Measurements from ENCODE around the gene NCKAP5.

NCKAP5 gene

DNA sequence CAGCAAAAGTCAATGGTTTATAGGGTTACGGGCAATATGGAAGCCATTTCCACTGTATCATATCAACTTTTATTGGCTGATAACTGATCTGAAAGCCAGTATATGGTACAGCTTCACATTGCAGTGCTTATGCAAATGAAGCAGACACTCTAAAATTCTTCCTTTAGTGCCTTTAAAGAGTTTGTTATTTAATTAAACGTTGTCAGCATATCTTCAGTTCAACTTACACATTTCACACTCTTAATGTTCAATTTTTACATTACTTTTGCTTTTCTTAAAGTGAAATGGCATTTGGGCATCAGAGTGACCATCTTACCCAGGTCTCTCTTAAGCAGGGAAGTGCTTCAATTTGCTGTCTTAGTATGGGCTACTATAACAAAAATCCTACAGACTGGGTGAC lies 420.1 kb downstream of the NCKAP5 start:
- no peak for DNase-seq (ENCODE audit: low spot score)

DNA sequence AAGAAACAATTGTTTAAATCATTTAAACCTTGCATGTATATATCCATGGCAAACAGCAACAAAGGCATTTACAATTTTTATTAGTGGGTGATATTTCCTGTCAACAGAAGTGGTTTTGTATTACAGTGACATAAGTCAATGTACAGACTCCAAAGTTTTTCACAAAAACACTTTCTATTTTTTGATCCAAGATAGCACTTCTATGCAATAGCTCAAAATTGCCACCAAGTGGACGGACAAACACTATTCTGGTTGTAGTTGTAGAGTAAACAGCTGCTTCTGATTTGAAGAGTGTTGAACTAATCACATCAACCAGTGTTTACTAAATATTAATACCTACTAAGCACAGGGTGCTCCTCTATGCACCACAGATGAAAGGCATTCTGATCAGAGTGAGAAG lies 421.4 kb downstream of the NCKAP5 start:
- DNase-seq (ENCODE audit: low spot score), result no peak

DNA sequence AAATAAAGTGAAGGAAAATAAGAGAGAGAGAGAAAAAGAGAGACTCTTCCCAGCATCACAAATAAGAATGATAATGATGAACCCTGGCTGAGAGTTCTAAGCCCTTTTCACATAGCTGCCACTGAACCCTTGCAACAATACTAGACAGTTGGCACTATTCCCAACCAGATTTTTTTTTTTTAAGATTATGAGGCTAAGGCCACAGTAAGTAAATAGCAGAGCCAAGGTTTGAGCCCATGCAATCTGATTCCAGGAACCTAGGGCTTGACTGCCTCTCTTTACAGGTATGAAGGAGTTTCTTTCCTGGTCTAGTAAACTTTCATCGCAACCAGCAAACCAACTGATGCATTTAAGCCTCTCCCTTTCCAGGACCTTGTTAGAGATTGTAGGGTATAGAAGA lies 424.6 kb downstream of the NCKAP5 start:
- no peak for DNase-seq (ENCODE audit: low spot score)

DNA sequence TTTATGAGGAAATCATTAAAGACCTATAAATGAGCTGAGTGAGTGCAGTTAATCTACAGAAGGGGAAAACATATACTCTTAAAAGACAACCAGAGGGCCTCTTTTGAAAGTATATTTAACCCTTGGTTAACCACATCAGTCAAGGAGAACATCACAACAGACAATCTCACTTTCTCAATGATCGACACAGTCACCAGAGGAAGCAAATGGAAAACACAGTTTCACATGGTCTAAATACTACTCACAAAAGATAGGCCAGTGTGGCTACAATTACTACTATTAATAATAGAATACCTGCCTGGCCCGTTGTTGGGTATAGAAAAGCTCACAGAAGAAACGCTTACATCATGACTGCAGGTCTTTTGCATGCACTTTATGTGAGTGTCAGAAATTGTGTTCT lies 426.2 kb downstream of the NCKAP5 start:
- no peak for DNase-seq (ENCODE audit: low spot score)

DNA sequence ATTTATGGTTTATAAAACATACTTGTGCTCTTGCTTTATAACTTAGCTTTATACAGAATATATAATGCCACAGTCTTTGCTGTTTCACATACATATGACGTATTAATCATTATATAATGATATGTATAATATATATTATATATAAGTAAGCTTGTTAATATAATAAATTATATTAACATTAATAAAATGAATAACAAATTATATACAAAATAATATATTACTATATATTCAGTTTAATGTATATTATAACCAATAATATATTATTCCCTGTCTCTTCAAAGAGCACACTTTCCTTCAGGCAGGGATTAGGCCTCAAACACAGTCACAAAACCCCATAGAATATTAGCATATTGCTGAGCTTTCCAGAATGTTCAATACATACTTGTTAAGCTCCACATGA lies 427.6 kb downstream of the NCKAP5 start:
- DNase-seq (ENCODE audit: low spot score), result no peak

DNA sequence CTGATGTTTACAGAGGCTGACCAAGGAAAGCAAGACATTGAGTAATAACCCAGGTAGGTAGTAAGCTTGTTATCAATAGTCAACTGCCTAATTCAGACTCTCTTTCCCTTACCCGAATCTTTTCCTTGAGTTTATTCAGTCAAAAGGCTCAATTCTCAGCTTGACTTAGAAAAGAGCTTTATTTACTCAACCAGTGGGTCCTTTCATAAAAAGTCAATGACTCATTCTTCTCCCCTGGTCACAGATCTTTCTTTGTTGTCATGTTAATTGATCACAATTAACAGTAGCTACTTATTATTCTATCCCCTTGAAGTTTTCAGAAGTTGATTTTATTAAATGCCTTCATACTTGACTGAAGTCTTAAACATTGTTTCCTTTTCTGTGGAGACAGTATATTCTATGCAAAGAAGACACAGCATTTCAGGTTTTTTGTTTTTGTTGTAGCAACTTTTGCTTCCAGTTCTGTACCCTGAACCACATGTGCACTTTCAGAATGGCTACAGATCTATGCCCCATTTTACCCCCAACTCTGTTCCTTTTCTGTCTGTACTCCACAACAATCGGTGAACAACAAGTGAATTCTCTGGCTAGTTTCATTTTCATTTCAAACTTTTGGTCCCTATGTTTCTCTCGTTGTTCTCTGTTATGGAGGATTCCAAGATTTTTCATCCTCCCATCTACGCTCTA lies 428.3 kb downstream of the NCKAP5 start:
- DNase-seq (ENCODE audit: low spot score), result no peak

DNA sequence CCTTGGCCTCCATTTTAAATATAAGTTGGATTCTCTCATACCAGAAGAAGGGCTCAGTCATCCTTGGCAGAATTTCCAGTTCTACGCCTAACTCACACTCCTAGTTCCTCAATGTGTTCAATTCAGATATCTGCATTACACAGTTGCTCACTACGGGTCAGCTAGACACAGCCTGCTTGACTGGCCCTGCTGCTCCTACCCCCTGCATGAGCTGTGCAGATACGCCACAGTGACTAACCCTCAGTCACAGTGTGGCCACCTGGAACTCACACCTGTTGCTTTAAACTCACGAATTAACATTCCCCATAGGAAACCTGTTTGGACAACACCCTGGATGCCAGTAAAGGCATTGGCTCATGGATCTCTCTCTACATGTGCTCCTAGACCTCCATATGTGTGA lies 429.6 kb downstream of the NCKAP5 start:
- DNase-seq (ENCODE audit: low spot score), result no peak

DNA sequence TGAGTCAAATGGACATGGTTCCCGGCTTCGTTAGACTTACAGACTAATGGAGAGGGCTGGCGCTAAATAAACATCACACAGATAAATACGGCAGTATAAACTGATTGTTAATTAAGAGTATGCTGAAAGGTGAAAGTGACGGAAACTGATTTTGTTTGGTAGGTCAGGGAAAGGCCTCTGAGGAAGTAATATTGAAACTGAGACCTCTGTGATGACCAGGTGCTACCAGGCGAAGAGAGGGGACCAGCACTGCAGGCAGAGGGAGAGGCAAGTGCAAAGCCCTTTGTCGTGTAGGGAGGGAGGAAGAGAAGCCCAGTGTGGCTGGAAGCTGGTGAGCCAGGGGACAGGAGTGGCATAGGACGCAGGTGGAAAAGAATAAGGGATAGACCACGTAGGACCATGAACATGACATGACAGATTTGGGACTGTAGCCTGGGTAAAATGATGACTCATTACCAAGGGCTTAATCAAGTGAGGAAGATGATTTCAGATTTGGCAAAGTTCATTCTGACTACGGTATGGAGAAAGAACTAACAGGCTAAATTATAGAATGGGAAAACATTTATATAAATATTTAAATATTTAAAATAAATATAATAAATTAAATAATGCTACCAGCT lies 433.1 kb downstream of the NCKAP5 start:
- no peak for DNase-seq (ENCODE audit: low spot score)

DNA sequence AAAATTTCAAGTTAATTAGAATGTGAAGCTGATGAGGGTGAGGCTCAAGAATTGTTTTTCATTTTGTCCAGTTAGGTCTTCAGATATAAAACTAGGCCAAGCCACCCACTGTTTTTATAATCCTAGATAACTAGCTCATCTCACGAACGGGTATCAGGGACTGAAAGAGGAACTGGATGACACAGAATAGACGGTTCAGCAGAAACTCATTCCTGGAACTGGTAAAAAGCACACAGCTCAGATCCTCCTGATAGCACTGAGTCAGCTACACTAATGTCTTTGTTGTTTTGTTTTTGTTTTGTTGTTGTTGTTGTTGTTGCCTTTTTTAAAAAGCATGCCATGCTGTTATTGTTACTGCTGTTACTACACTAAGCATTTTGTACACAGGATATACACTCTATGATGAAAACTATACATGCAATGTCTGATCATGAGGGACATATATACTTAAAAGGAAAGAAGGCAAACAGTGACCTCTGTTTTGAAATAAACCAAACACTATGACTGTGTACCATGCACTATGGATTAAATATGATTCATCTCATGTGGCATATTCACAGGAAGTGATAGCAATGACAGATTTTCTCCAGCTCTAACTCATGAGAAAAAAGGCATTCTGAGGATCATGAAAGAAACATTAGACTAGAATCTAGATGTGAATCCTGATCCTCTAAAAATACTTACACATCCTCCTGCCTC lies 437.6 kb downstream of the NCKAP5 start:
- no peak for DNase-seq (ENCODE audit: low spot score)

DNA sequence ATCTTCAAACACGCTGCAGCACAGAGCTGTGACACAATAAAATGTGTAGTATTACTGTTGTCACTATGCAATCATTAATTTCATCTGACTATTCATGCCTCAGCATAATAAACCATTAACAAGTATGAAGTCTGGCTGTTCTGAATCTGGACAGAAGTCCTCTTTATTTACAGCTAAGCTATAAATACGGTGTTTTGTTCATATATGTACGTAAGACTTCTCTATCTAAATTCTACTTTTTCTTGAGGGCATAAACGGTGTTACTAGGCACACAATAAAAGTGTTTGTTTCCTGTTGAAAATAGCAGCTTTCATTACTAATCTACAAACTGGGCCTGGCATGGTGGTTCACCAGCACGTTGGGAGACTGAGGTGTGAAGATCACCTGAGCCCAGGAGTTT lies 443.8 kb downstream of the NCKAP5 start:
- DNase-seq (ENCODE audit: low spot score), result no peak

DNA sequence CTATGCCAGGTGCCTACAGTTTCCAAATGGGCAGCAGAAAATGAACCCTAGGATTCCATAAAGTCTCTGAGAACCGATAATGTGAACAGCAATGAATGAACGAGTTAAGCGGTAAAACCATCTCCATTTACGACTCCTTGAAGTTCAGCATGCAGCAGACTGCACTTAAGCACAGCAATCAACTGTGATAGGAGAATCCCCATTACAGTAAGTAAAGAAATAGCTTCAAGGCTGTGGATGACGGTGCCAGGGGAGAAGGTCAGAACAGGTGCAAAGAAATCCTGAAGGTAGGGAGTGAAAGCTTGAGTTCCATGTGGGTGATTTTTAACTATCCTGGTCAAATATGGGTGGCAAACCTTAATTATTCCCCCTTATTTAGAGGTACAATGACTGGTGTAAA lies 444.4 kb downstream of the NCKAP5 start:
- DNase-seq (ENCODE audit: low spot score), result no peak

DNA sequence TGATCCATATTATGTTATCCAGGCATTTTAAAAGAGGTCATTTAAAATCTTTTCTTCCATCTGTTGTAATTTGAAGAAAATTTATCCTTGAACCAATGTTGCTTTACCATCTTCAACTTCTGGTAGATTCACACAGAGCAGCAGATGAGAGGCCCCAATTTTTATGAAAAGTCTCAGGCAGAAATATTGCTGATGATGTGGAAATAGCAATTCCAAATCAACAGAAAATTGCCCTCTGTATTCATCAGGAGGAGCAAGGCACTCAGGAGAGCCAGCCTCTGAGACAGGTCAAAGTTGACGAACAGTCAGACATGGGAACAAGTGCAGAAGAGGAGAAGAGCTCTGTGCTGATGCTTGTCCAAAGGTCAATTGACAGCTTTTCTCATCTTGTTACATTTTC lies 444.9 kb downstream of the NCKAP5 start:
- no peak for DNase-seq (ENCODE audit: low spot score)

DNA sequence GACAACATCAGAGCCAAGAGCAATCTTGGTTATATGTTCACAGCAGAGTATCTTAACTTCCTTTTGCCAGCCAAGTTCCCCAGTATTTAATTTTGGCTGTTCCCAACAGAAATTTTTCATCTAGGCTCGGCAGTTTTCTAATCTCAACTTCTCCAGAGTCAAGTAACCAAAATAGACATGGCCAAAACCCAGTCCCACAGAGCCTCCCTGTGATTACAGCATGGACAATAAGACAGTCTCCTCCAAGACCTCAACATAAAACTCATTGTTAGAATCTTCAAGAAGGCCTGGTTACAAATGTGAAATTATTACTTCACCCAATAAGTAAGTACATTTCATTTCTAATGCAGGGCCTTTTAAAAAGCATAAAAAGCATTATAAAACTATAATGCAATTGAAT lies 445.7 kb downstream of the NCKAP5 start:
- no peak for DNase-seq (ENCODE audit: low spot score)

DNA sequence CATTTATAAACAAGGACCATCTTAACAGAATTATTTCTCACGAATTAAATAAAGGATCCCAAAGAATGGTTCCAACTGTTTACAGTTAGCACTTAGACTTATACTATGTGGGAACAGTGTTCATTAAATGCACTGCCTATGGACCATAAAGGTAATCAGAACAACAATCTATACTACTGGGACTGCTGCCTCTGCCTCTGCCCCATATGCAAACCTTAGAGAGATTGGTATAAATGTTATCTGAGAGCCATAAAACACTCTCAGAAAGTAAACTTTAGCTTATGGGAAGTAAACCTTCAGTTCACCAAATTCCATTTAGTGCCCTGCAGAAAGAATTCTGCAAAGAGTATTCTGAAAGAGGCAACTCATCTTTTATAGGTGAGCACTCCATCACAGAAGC lies 448.0 kb downstream of the NCKAP5 start:
- DNase-seq (ENCODE audit: low spot score), result no peak

DNA sequence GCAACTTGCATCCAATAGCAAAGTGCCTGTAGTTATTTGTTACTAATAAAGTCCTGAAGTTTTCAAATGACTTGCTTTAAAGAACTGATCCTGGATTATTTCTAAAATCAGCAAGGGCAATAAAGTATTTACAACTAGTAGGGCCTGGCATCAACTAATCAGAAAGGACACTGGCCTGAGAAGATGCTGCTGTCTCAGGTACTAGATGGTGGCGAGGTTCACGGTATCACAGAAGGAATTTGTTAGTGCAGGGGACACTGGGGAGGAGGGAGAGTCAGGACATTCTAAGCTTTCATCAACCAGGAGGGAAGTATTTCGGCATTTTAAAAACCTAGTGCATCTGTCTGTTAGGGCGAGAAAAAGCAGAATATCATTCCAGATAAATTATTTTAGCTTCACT lies 458.1 kb downstream of the NCKAP5 start:
- DNase-seq (ENCODE audit: low spot score), result no peak

DNA sequence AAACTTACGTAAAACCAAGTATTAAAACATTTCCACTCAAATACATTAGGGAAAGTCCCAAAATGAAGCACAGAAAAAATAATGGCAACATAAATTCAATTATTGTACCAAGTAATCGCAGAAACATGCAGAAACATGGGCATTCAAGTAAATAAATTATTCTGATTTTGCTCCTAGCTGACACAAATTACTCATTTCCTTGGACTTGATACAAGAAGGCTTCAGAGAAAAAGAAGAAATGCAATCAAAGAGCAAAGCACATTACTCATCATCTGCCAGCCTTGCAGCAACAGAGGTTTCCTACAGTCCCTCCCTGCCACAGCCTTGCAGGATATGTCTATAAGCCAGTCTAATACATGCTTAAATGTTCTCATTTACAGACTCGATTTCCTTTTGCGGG lies 458.5 kb downstream of the NCKAP5 start:
- no peak for DNase-seq (ENCODE audit: low spot score)

DNA sequence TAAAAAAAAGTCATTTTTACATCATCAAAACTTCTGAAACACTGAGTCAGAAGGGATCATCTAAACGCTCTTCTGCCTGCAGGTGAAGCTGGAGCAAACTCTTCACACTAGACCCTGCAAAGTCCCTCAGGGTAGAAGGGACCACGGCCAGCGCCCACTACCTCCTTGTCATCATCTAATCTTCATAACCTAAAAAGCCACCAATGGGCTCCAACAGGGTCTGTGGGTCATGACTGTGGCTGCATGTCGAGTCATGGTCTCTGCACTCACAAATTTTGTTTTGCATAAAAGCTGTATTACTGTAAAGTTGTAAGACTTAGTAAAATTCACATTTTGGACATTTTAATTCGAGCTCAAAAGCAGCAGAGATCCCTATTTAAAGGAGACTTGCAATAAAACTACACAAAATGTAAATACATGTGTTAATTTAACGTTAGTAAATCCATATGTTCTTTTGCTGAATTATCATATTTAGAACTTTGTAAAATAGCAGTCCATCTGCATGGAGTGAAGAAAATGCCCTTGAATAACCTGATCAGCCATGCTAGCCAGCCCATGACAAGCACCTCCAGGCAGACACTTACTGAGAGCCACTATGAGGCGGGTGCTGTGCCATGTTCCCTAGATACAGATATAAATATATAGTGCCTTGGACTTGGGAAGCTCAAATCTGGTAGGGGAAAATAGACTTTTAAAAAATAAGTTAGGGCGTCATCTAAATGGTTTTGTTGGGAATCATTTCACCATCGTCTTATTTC lies 461.0 kb downstream of the NCKAP5 start:
- DNase-seq (ENCODE audit: low spot score), result no peak

DNA sequence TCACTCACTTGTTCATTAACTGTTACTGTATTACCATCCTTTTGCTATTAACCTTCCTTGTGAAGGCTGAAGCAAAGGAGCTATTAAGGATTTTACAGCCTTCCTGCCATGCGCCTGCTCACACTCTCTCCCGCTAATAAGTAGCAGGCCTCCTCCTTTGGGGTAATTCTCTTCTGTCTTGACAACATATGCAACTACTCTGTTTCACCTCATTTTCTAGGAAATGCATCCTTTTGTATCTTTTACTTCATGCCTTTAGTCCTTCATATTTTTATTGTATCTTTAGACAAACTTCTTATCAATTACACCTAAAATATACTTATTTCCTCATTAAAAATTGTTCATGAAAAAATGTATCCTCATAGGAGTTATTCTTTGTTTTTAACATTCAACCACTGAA lies 463.4 kb downstream of the NCKAP5 start:
- no peak for DNase-seq (ENCODE audit: low spot score)

DNA sequence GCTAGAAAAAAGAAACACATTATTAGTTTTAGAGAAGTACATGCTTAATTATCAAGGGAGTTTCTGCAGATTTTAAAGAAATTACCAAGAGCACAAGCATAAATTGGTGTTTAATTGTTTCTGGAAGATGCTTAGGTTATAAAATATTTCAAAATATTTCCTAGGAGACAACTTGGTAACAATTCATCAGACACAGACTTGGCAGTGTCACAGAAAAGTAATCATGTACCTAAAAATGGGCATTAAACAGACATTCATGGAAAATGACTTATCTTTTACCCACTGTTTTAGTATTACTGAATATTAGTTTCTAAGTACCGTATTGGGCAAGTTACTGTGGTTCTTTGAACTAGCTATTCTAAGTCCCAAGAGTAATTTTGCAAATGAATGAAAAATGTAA lies 469.5 kb downstream of the NCKAP5 start:
- no peak for DNase-seq (ENCODE audit: low spot score)

DNA sequence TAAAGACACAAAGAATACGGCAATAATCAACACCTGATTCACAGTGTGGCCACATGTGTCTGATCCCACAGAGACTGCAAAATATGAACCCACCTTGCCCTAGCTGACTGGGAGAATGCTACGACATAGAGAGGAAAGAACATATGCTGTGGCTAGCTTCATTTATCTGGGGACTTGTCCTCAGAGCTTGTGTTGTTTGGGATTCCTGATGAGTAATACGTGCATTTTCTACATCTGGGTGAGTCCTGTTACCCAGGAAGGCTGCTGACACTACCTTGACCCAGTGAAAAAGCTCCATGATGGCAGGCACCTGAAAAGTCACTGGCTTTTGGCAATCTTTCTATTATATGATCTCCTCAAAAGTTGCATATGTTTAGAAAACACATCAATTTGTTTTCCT lies 470.6 kb downstream of the NCKAP5 start:
- DNase-seq (ENCODE audit: low spot score), result no peak

DNA sequence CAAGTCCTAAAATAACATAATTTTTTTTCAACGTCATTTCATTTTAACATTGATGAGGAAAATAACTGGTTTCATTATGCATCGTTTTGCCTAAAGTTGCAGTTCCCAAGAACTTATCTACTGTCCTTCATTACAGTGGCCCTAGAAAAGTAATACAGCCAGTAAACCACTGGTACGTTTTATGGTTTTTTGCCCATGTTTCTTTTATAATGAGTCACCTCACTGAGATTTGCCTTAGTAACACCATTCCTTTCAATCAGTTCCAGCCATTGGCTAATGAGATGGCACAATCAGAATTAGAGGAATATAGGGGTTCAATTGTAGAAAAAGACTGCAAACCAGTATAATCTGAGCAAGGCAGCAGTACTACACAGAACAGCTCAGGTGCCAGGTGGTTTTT lies 475.7 kb downstream of the NCKAP5 start:
- no peak for DNase-seq (ENCODE audit: low spot score)

DNA sequence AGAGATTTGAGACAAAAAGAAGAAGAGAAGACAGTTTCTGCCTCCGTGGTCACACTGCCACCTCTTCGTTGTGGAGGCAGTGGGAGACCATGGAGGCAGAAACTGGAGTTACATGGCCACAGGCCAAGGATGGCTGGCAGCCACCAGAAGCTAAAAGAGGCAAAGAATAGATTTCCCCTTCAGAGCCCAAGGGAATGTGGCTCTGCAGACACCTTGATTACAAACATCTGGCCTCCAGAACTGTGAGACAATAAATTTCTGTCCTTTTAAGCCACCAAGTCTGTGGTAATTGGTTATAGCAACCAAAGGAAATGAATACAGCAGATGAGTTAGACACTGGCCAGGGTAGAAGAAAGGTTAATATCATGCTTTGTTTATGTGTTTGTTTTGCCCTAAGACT lies 477.9 kb downstream of the NCKAP5 start:
- DNase-seq (ENCODE audit: low spot score), result no peak

DNA sequence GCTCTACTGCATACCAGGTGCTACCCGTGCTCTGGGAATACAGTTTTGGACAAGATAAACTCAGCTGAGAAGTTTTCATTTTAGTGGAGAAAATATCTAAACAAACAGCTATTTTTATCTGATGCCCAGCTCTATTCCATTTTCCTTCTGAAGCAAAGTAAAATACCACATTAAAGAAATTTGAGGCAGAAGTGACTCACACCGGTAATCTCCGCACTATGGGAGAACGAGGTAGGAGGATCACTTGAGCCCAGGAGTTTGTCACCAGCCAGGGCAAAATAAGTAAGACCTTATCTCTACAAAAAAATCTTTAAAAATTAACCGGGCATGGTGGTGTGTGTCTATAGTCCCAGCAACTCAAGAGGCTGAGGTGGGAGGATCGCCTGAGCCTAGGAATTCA lies 482.1 kb downstream of the NCKAP5 start:
- DNase-seq (ENCODE audit: low spot score), result no peak

All from left forelimb (tissue), 1 donor.